ENCODE results near the gene PECR. TPM values are rescaled to one million over a fixed set of nuclear protein-coding genes. Genes with fewer than 3 reads are reported as not detected.

The PECR gene
- total and polyA plus RNA-seq, 2 of the 4 experiments (the other 2 are of a cell fraction): 11.4 to 17.7 TPM

GRCh38 chr2:216082805-216083204, 1.2 kb upstream of the PECR start (continued):
- TF ChIP-seq, protein P1, sequence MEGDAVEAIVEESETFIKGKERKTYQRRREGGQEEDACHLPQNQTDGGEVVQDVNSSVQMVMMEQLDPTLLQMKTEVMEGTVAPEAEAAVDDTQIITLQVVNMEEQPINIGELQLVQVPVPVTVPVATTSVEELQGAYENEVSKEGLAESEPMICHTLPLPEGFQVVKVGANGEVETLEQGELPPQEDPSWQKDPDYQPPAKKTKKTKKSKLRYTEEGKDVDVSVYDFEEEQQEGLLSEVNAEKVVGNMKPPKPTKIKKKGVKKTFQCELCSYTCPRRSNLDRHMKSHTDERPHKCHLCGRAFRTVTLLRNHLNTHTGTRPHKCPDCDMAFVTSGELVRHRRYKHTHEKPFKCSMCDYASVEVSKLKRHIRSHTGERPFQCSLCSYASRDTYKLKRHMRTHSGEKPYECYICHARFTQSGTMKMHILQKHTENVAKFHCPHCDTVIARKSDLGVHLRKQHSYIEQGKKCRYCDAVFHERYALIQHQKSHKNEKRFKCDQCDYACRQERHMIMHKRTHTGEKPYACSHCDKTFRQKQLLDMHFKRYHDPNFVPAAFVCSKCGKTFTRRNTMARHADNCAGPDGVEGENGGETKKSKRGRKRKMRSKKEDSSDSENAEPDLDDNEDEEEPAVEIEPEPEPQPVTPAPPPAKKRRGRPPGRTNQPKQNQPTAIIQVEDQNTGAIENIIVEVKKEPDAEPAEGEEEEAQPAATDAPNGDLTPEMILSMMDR (conservative IDR thresholded peaks at IDR 0.05; ENCODE audit: low read depth, low read length): no peak

DNA sequence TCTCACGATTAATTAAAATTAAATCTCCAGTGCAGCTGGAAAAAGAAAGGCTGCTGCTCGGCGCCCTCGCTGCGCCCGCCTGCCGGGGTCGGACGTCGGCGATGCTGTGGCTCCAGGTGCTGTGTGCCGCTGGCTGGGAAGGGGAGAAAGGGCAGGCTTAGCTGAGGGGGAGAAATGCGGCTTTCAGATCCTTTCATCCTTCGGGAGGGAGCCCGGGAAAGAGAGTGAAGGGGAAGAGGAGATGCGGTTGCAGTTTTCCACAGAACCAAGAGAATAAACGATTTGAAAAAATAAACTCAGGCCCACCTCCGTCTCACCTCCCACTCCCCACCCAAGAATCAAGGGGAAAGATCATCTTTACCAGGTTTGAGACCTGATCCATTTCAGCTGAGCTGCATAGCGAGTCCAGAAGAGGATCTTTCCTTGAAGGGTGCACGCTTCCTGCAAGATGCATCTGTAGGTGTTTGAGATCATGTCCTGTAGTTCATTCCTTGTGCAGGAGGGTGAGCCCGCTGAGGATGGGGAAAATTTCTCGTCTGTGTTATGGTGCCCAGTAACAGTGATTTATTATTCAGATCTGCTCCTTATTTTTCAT, 605 bp upstream of the PECR start:
- intact Hi-C loops (cut with micrococcal nuclease) (no loop called here), in situ Hi-C loops (cut with MboI; ENCODE audit: low sequenced_read_pairs) (no loop called here), dilution Hi-C loops (cut with HindIII; ENCODE audit: low sequenced_read_pairs, unreplicated experiment) (no loop called here)
- ATAC-seq (ENCODE audit: low read depth) (peak; percentile 42), DNase-seq (no peak)
- no peak overlapping the region for H4K5ac ChIP-seq (ENCODE audit: low read depth, low read length)
- BruUV-seq (replicated peaks): no TSS peak
- no peak overlapping the region for H2BK15ac ChIP-seq (ENCODE audit: low read depth, low read length)
- H3K79me1 ChIP-seq (ENCODE audit: low read depth in 1 of 2, low read length in 2 of 2): peaks cover 3 to 16% of the 10 kb centered on the region in 2 experiments; a peak in 3 of 4 replicates
- H3K27me3 ChIP-seq (ENCODE audit: control insufficient read depth, insufficient read depth, low read length): no peaks in the 10 kb centered on the region
- H4K20me1 ChIP-seq (ENCODE audit: insufficient read depth, low read length): no peaks in the 10 kb centered on the region
- H3K18ac ChIP-seq (ENCODE audit: low read depth, low read length): no peak overlapping the region
- peak overlapping the region; percentile 61 for H3K9ac ChIP-seq (ENCODE audit: low read depth, low read length)
- H3K9me3 ChIP-seq (ENCODE audit: control insufficient read depth, insufficient read depth, low read length): no peaks in the 10 kb centered on the region
- H3K4me2 ChIP-seq (ENCODE audit: low read depth, low read length): peak overlapping the region; percentile 77
- 0% methylated on average over 5 of the region's 22 CpGs; no CpG with 5 or more reads in 1 of the 2 experiments for WGBS, 2 experiments (ENCODE audit: extremely low coverage in 2 of 2, insufficient read length in 1 of 2)
- peak overlapping the region in 1 of 2 experiments; percentile 38; a peak in 1 of 4 replicates for H4K8ac ChIP-seq (ENCODE audit: low read depth in 2 of 2, low read length in 2 of 2)
- ChIA-PET CTCF (interaction anchor here (0.6 to 1.3 kb wide), 2 partner anchors 22 to 59 kb away, joined by 3 to 4 read pairs; no protein-coding TSS in a partner anchor), POLR2A (ENCODE audit: unreplicated experiment) (no interaction called here)
- no peak for TF ChIP-seq CHD1 (IDR thresholded peaks at IDR 0.05; ENCODE audit: low read depth, low read length)
- TF ChIP-seq, protein P2, sequence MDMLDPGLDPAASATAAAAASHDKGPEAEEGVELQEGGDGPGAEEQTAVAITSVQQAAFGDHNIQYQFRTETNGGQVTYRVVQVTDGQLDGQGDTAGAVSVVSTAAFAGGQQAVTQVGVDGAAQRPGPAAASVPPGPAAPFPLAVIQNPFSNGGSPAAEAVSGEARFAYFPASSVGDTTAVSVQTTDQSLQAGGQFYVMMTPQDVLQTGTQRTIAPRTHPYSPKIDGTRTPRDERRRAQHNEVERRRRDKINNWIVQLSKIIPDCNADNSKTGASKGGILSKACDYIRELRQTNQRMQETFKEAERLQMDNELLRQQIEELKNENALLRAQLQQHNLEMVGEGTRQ (IDR thresholded peaks at IDR 0.05; ENCODE audit: low read depth, low read length): no peak
- no peak for TF ChIP-seq FOS (IDR thresholded peaks at IDR 0.05; ENCODE audit: low read depth, low read length)
- no peak for TF ChIP-seq CEBPB (IDR thresholded peaks at IDR 0.05; ENCODE audit: low read depth, low read length)
- no peak for TF ChIP-seq NFE2L2 (IDR thresholded peaks at IDR 0.05; ENCODE audit: low read depth, low read length)
- TF ChIP-seq RFX5 (IDR thresholded peaks at IDR 0.05; ENCODE audit: low read depth, low read length): no peak
- no peak for TF ChIP-seq BHLHE40 (IDR thresholded peaks at IDR 0.05; ENCODE audit: low read depth, low read length)
- TF ChIP-seq, protein P1 (conservative IDR thresholded peaks at IDR 0.05; ENCODE audit: low read depth, low read length): no peak
- no peak for TF ChIP-seq MXI1 (IDR thresholded peaks at IDR 0.05; ENCODE audit: borderline replicate concordance, low read depth, low read length)
- TF ChIP-seq RAD21 (IDR thresholded peaks at IDR 0.05; ENCODE audit: low read length): no peak
- no peak for TF ChIP-seq MAZ (IDR thresholded peaks at IDR 0.05; ENCODE audit: borderline replicate concordance, low read depth, low read length)
- no peak for TF ChIP-seq POLR2A (IDR thresholded peaks at IDR 0.05; ENCODE audit: low read depth, low read length)
- no peak overlapping the region for H4K91ac ChIP-seq (ENCODE audit: insufficient read depth, low read depth, low read length)
- H2AFZ ChIP-seq (replicated peaks; ENCODE audit: low read length, poor library complexity): peak overlapping the region; percentile 100
- no peak overlapping the region for H2AK5ac ChIP-seq (ENCODE audit: low read depth, low read length)
- no peak overlapping the region for H2BK20ac ChIP-seq (ENCODE audit: low read depth, low read length)
- no peak overlapping the region for H3K27ac ChIP-seq (ENCODE audit: insufficient read depth, low read length)
- no peak overlapping the region for H2BK120ac ChIP-seq (ENCODE audit: low read depth, low read length)
- 0 out of 2 replicates have a peak, but pooled peaks cover 2% of the 10 kb centered on the region for H3K4me1 ChIP-seq (ENCODE audit: control insufficient read depth, insufficient read depth, low read length)
- peak overlapping the region; percentile 72; the same call in 1 of the 2 replicates for H3K14ac ChIP-seq (replicated peaks; ENCODE audit: low read depth, low read length)
- H3K9me1 ChIP-seq (ENCODE audit: insufficient read depth, low read length): peaks cover 11% of the 10 kb centered on the region
- peak overlapping the region; percentile 35 for H3K23ac ChIP-seq (ENCODE audit: low read depth, low read length)
- H3K4ac ChIP-seq (ENCODE audit: low read depth, low read length): 0 out of 2 replicates have a peak overlapping the region, but pooled peaks have one; percentile 16
- no peak overlapping the region for H3K56ac ChIP-seq (ENCODE audit: extremely low read depth, insufficient read depth, low read length)
- peak overlapping the region; percentile 80 for H2AK9ac ChIP-seq (replicated peaks; ENCODE audit: low read depth, low read length, poor library complexity)
- peak overlapping the region; percentile 95 for H3K4me3 ChIP-seq (ENCODE audit: insufficient read depth, low read depth, low read length)
- H2BK5ac ChIP-seq (ENCODE audit: low read depth, low read length, poor library complexity, severe bottlenecking): no peak overlapping the region
- no peaks in the 10 kb centered on the region for H3K36me3 ChIP-seq (ENCODE audit: control insufficient read depth, insufficient read depth, low read length)

Data from IMR-90 (cell line).